ENCODE results near the gene SYT13. TPM values are rescaled to one million over a fixed set of nuclear protein-coding genes. Genes with fewer than 3 reads are reported as not detected.

SYT13 gene
- total and polyA plus RNA-seq, 7 experiments from 2014 or later, result not detected

GRCh38 chr11:45322111-45322705 is 36.1 kb upstream of the SYT13 start:
- peaks cover 21 to 40% (median 29%) of the 10 kb centered on the region in 5 donors for H3K27me3 Mint-ChIP-seq
- CTCF ChIA-PET, result no interaction called here

GRCh38 chr11:45321669-45322068 is 35.5 kb upstream of the SYT13 start:
- no peak overlapping the region for H3K4me3 Mint-ChIP-seq
- no peaks in the 10 kb centered on the region for H3K27me3 ChIP-seq (ENCODE audit: control insufficient read depth in 2 of 2, insufficient read depth in 2 of 2, low read length in 2 of 2)
- H3K4me1 Mint-ChIP-seq, result no peaks in the 10 kb centered on the region
- H3K27me3 Mint-ChIP-seq, result peaks cover 17 to 36% (median 24%) of the 10 kb centered on the region in 5 donors
- intact Hi-C loops (cut with micrococcal nuclease), result no loop called here
- POLR2A ChIA-PET, result no interaction called here
- no peak for DNase-seq
- CTCF ChIA-PET, result interaction anchor here (1.7 kb wide), 1 partner anchor 10 kb away, joined by 4 read pairs; no protein-coding TSS in a partner anchor
- H3K36me3 Mint-ChIP-seq, result no peaks in the 10 kb centered on the region
- H3K27ac Mint-ChIP-seq, result no peak overlapping the region
- H3K9me3 Mint-ChIP-seq, result peaks cover 0 to 2% (median 0%) of the 10 kb centered on the region in 11 donors
- H3K4me3 ChIP-seq (ENCODE audit: low read length), result no peak overlapping the region
- no peaks in the 10 kb centered on the region for H3K36me3 ChIP-seq (ENCODE audit: control insufficient read depth in 2 of 3, insufficient read depth in 3 of 3, low read length in 3 of 3)
- H3K9me3 ChIP-seq (ENCODE audit: control insufficient read depth in 2 of 3, low read length in 3 of 3), result no peaks in the 10 kb centered on the region
- no peaks in the 10 kb centered on the region for H3K4me1 ChIP-seq (ENCODE audit: control insufficient read depth in 2 of 2, insufficient read depth in 2 of 2, low read length in 2 of 2)
- no peak overlapping the region for H3K27ac ChIP-seq (ENCODE audit: low read depth, low read length)
- ATAC-seq, result no peak

More at GRCh38 chr11:45322111-45322705, 36.1 kb upstream of the SYT13 start:
- no peak for ATAC-seq
- Histone ChIP-seq H3K36me3 (ENCODE audit: control insufficient read depth in 2 of 3, insufficient read depth in 3 of 3, low read length in 3 of 3) (no peaks in the 10 kb centered on the region), H3K4me3 (ENCODE audit: low read length) (no peak overlapping the region), H3K27me3 (ENCODE audit: control insufficient read depth in 2 of 2, insufficient read depth in 2 of 2, low read length in 2 of 2) (no peaks in the 10 kb centered on the region), H3K9me3 (ENCODE audit: control insufficient read depth in 2 of 3, low read length in 3 of 3) (no peaks in the 10 kb centered on the region), H3K4me1 (ENCODE audit: control insufficient read depth in 2 of 2, insufficient read depth in 2 of 2, low read length in 2 of 2) (no peaks in the 10 kb centered on the region), H3K27ac (ENCODE audit: low read depth, low read length) (no peak overlapping the region)
- DNase-seq, result no peak
- POLR2A ChIA-PET, result no interaction called here
- no peak overlapping the region for H3K27ac Mint-ChIP-seq
- H3K36me3 Mint-ChIP-seq, result no peaks in the 10 kb centered on the region
- no peak overlapping the region for H3K4me3 Mint-ChIP-seq
- H3K4me1 Mint-ChIP-seq, result no peaks in the 10 kb centered on the region
- peaks cover 0 to 6% (median 0%) of the 10 kb centered on the region in 11 donors for H3K9me3 Mint-ChIP-seq
- intact Hi-C loops (cut with micrococcal nuclease), result no loop called here

GRCh38 chr11:45321031-45321595 is 35.0 kb upstream of the SYT13 start:
- H3K4me1 ChIP-seq (ENCODE audit: control insufficient read depth in 2 of 2, insufficient read depth in 2 of 2, low read length in 2 of 2), result no peaks in the 10 kb centered on the region
- intact Hi-C loops (cut with micrococcal nuclease), result no loop called here
- ChIA-PET CTCF (interaction anchor here (1.7 kb wide), 1 partner anchor 10 kb away, joined by 4 read pairs; no protein-coding TSS in a partner anchor), POLR2A (no interaction called here)
- no peaks in the 10 kb centered on the region for H3K36me3 Mint-ChIP-seq
- no peaks in the 10 kb centered on the region for H3K9me3 ChIP-seq (ENCODE audit: control insufficient read depth in 2 of 3, low read length in 3 of 3)
- peaks cover 18 to 38% (median 26%) of the 10 kb centered on the region in 5 donors for H3K27me3 Mint-ChIP-seq
- no peaks in the 10 kb centered on the region for H3K27me3 ChIP-seq (ENCODE audit: control insufficient read depth in 2 of 2, insufficient read depth in 2 of 2, low read length in 2 of 2)
- no peak overlapping the region for H3K27ac ChIP-seq (ENCODE audit: low read depth, low read length)
- H3K36me3 ChIP-seq (ENCODE audit: control insufficient read depth in 2 of 3, insufficient read depth in 3 of 3, low read length in 3 of 3), result no peaks in the 10 kb centered on the region
- H3K9me3 Mint-ChIP-seq, result peaks cover 0 to 2% (median 0%) of the 10 kb centered on the region in 11 donors
- DNase-seq, result no peak
- no peak overlapping the region for H3K4me3 ChIP-seq (ENCODE audit: low read length)
- H3K4me3 Mint-ChIP-seq, result no peak overlapping the region
- no peak for ATAC-seq
- H3K4me1 Mint-ChIP-seq, result no peaks in the 10 kb centered on the region
- H3K27ac Mint-ChIP-seq, result no peak overlapping the region

- Mint-ChIP-seq H3K27me3 (peaks cover 12 to 36% (median 24%) of the 10 kb centered on the region in 5 donors), H3K4me3 (no peak overlapping the region), H3K36me3 (no peaks in the 10 kb centered on the region), H3K9me3 (peaks cover 0 to 2% (median 0%) of the 10 kb centered on the region in 11 donors), H3K27ac (no peak overlapping the region), H3K4me1 (no peaks in the 10 kb centered on the region)
- Histone ChIP-seq H3K4me1 (ENCODE audit: control insufficient read depth in 2 of 2, insufficient read depth in 2 of 2, low read length in 2 of 2) (no peaks in the 10 kb centered on the region), H3K27ac (ENCODE audit: low read depth, low read length) (no peak overlapping the region), H3K9me3 (ENCODE audit: control insufficient read depth in 2 of 3, low read length in 3 of 3) (no peaks in the 10 kb centered on the region), H3K36me3 (ENCODE audit: control insufficient read depth in 2 of 3, insufficient read depth in 3 of 3, low read length in 3 of 3) (no peaks in the 10 kb centered on the region), H3K4me3 (ENCODE audit: low read length) (no peak overlapping the region), H3K27me3 (ENCODE audit: control insufficient read depth in 2 of 2, insufficient read depth in 2 of 2, low read length in 2 of 2) (no peaks in the 10 kb centered on the region)
- DNase-seq (no peak), ATAC-seq (no peak)
- POLR2A ChIA-PET, result no interaction called here
- intact Hi-C loops (cut with micrococcal nuclease), result no loop called here
- CTCF ChIA-PET, result interaction anchor here (1.7 kb wide), 1 partner anchor 11 kb away, joined by 4 read pairs; no protein-coding TSS in a partner anchor
Measured at GRCh38 chr11:45320371-45320770, 34.2 kb upstream of the SYT13 start.

GRCh38 chr11:45319077-45319476 is 32.9 kb upstream of the SYT13 start:
- Histone ChIP-seq H3K4me1 (ENCODE audit: control insufficient read depth in 2 of 2, insufficient read depth in 2 of 2, low read length in 2 of 2) (no peaks in the 10 kb centered on the region), H3K36me3 (ENCODE audit: control insufficient read depth in 2 of 3, insufficient read depth in 3 of 3, low read length in 3 of 3) (no peaks in the 10 kb centered on the region), H3K9me3 (ENCODE audit: control insufficient read depth in 2 of 3, low read length in 3 of 3) (no peaks in the 10 kb centered on the region), H3K4me3 (ENCODE audit: low read length) (no peak overlapping the region), H3K27ac (ENCODE audit: low read depth, low read length) (no peak overlapping the region), H3K27me3 (ENCODE audit: control insufficient read depth in 2 of 2, insufficient read depth in 2 of 2, low read length in 2 of 2) (no peaks in the 10 kb centered on the region)
- Mint-ChIP-seq H3K27me3 (peaks cover 14 to 43% (median 30%) of the 10 kb centered on the region in 5 donors), H3K9me3 (peaks cover 0 to 2% (median 0%) of the 10 kb centered on the region in 11 donors), H3K4me3 (no peak overlapping the region), H3K4me1 (no peaks in the 10 kb centered on the region), H3K36me3 (no peaks in the 10 kb centered on the region), H3K27ac (no peak overlapping the region)
- ChIA-PET CTCF (no interaction called here), POLR2A (no interaction called here)
- ATAC-seq, result no peak
- no peak for DNase-seq
- intact Hi-C loops (cut with micrococcal nuclease), result no loop called here

GRCh38 chr11:45318516-45318915 is 32.4 kb upstream of the SYT13 start:
- Histone ChIP-seq H3K9me3 (ENCODE audit: control insufficient read depth in 2 of 3, low read length in 3 of 3) (no peaks in the 10 kb centered on the region), H3K36me3 (ENCODE audit: control insufficient read depth in 2 of 3, insufficient read depth in 3 of 3, low read length in 3 of 3) (no peaks in the 10 kb centered on the region), H3K27me3 (ENCODE audit: control insufficient read depth in 2 of 2, insufficient read depth in 2 of 2, low read length in 2 of 2) (no peaks in the 10 kb centered on the region), H3K4me3 (ENCODE audit: low read length) (no peak overlapping the region), H3K4me1 (ENCODE audit: control insufficient read depth in 2 of 2, insufficient read depth in 2 of 2, low read length in 2 of 2) (no peaks in the 10 kb centered on the region), H3K27ac (ENCODE audit: low read depth, low read length) (no peak overlapping the region)
- POLR2A ChIA-PET, result no interaction called here
- Mint-ChIP-seq H3K4me3 (no peak overlapping the region), H3K4me1 (no peaks in the 10 kb centered on the region), H3K36me3 (no peaks in the 10 kb centered on the region), H3K27me3 (peaks cover 14 to 42% (median 31%) of the 10 kb centered on the region in 5 donors), H3K27ac (no peak overlapping the region), H3K9me3 (peaks cover 0 to 2% (median 0%) of the 10 kb centered on the region in 11 donors)
- intact Hi-C loops (cut with micrococcal nuclease), result no loop called here
- no peak for ATAC-seq
- DNase-seq, result no peak
- CTCF ChIA-PET, result no interaction called here

- H3K27me3 Mint-ChIP-seq, result peaks cover 25 to 38% (median 26%) of the 10 kb centered on the region in 5 donors
- POLR2A ChIA-PET, result no interaction called here
- H3K4me3 ChIP-seq (ENCODE audit: low read length), result no peak overlapping the region
Measured at GRCh38 chr11:45316258-45316657, 30.1 kb upstream of the SYT13 start.

More at GRCh38 chr11:45316258-45316657, 30.1 kb upstream of the SYT13 start:
- Mint-ChIP-seq H3K9me3 (no peaks in the 10 kb centered on the region), H3K4me1 (no peaks in the 10 kb centered on the region), H3K4me3 (no peak overlapping the region), H3K36me3 (no peaks in the 10 kb centered on the region), H3K27ac (no peak overlapping the region)
- Histone ChIP-seq H3K27me3 (ENCODE audit: control insufficient read depth in 2 of 2, insufficient read depth in 2 of 2, low read length in 2 of 2) (no peaks in the 10 kb centered on the region), H3K36me3 (ENCODE audit: control insufficient read depth in 2 of 3, insufficient read depth in 3 of 3, low read length in 3 of 3) (no peaks in the 10 kb centered on the region), H3K27ac (ENCODE audit: low read depth, low read length) (no peak overlapping the region), H3K9me3 (ENCODE audit: control insufficient read depth in 2 of 3, low read length in 3 of 3) (no peaks in the 10 kb centered on the region), H3K4me1 (ENCODE audit: control insufficient read depth in 2 of 2, insufficient read depth in 2 of 2, low read length in 2 of 2) (no peaks in the 10 kb centered on the region)
- intact Hi-C loops (cut with micrococcal nuclease), result no loop called here
- CTCF ChIA-PET, result no interaction called here
- no peak for ATAC-seq
- no peak for DNase-seq

Data from naive thymus-derived CD4-positive, alpha-beta T cell (primary cell).